ENCODE measurements around the gene OGDH.

OGDH gene

GRCh38 chr7:44703921-44704320 lies 97.5 kb downstream of the OGDH start:
- TF ChIP-seq MYC (IDR thresholded peaks at IDR 0.05; ENCODE audit: low read depth, low read length): no peak
- TF ChIP-seq MAX (IDR thresholded peaks at IDR 0.05; ENCODE audit: low read depth, low read length): no peak
- TF ChIP-seq POLR2A (IDR thresholded peaks at IDR 0.05; ENCODE audit: extremely low read depth, insufficient read length): no peak
- TF ChIP-seq, protein P1, sequence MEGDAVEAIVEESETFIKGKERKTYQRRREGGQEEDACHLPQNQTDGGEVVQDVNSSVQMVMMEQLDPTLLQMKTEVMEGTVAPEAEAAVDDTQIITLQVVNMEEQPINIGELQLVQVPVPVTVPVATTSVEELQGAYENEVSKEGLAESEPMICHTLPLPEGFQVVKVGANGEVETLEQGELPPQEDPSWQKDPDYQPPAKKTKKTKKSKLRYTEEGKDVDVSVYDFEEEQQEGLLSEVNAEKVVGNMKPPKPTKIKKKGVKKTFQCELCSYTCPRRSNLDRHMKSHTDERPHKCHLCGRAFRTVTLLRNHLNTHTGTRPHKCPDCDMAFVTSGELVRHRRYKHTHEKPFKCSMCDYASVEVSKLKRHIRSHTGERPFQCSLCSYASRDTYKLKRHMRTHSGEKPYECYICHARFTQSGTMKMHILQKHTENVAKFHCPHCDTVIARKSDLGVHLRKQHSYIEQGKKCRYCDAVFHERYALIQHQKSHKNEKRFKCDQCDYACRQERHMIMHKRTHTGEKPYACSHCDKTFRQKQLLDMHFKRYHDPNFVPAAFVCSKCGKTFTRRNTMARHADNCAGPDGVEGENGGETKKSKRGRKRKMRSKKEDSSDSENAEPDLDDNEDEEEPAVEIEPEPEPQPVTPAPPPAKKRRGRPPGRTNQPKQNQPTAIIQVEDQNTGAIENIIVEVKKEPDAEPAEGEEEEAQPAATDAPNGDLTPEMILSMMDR (IDR thresholded peaks at IDR 0.05; ENCODE audit: low read depth, low read length): no peak
- H3K4me3 ChIP-seq (ENCODE audit: low read depth, low read length): no peak overlapping the region
- DNase-seq (ENCODE audit: low read depth): no peak

GRCh38 chr7:44705434-44705833 lies 99.0 kb downstream of the OGDH start:
- no peak for TF ChIP-seq POLR2A (IDR thresholded peaks at IDR 0.05; ENCODE audit: extremely low read depth, insufficient read length)
- no peak for TF ChIP-seq MAX (IDR thresholded peaks at IDR 0.05; ENCODE audit: low read depth, low read length)
- no peak for TF ChIP-seq MYC (IDR thresholded peaks at IDR 0.05; ENCODE audit: low read depth, low read length)
- TF ChIP-seq, protein P1 (IDR thresholded peaks at IDR 0.05; ENCODE audit: low read depth, low read length): no peak
- H3K4me3 ChIP-seq (ENCODE audit: low read depth, low read length): no peak overlapping the region
- DNase-seq (ENCODE audit: low read depth): no peak

GRCh38 chr7:44706788-44707557 lies 100.5 kb downstream of the OGDH start:
- TF ChIP-seq MYC (IDR thresholded peaks at IDR 0.05; ENCODE audit: low read depth, low read length): no peak
- no peak for TF ChIP-seq MAX (IDR thresholded peaks at IDR 0.05; ENCODE audit: low read depth, low read length)
- no peak for TF ChIP-seq POLR2A (IDR thresholded peaks at IDR 0.05; ENCODE audit: extremely low read depth, insufficient read length)
- TF ChIP-seq, protein P1 (IDR thresholded peaks at IDR 0.05; ENCODE audit: low read depth, low read length): no peak
- DNase-seq (ENCODE audit: low read depth): no peak
- no peak overlapping the region for H3K4me3 ChIP-seq (ENCODE audit: low read depth, low read length)

GRCh38 chr7:44707558-44708230 lies 101.3 kb downstream of the OGDH start:
- TF ChIP-seq MYC (IDR thresholded peaks at IDR 0.05; ENCODE audit: low read depth, low read length) (no peak), POLR2A (IDR thresholded peaks at IDR 0.05; ENCODE audit: extremely low read depth, insufficient read length) (no peak), MAX (IDR thresholded peaks at IDR 0.05; ENCODE audit: low read depth, low read length) (no peak)
- TF ChIP-seq, protein P1 (IDR thresholded peaks at IDR 0.05; ENCODE audit: low read depth, low read length): no peak
- no peak for DNase-seq (ENCODE audit: low read depth)
- H3K4me3 ChIP-seq (ENCODE audit: low read depth, low read length): no peak overlapping the region

DNA sequence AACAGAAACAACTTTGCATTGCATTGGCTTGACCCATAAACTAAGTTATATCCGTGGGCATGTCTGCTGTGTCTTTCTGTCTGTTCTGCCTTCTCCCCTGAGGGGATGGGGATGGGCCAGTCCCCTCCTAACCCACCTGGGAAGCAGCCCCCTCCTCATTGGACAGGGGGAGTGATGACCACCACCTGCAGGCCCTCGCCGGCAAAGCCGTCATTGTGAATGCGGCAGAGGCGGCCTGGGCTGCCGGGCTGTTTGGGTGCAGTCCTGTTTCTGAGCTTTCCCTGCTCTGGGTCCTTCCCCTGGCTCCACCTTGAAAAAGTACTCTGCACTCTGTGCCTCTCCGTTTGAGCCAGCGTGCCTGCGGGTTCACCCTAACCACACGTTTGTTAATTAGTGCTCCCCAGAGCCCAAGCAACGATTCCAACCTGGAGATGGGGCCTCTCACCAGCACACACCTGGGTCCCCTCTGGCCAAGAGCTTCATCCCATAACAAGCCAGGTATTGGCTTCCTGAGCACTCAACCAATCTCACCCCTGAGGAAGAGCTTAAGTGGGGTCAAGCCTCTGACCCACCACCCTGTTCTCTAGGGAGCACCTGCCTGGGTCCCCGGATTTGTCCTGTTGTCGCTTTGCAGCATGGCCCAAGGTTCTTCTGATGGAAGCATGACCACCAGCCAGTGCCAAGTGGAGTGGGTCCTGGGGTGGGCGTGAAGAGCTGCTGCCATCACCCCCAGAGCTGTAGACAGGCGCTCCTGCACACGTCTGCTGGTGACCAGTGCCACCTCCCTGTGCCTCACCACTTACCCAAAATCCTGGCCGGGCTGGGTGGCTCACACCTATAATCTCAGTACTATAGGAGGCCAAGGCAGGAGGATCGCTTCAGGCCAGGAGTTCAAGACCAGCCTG lies 102.8 kb downstream of the OGDH start:
- H3K4me3 ChIP-seq (ENCODE audit: low read depth, low read length): no peak overlapping the region
- no peak for TF ChIP-seq MAX (IDR thresholded peaks at IDR 0.05; ENCODE audit: low read depth, low read length)
- TF ChIP-seq, protein P1 (IDR thresholded peaks at IDR 0.05; ENCODE audit: low read depth, low read length): no peak

More for the DNA sequence above, 102.8 kb downstream of the OGDH start:
- no peak for DNase-seq (ENCODE audit: low read depth)
